Keratinocyte (primary cell): ENCODE measurements around the gene TRPC4AP.

Experiments used
- CTCF ChIP-seq, 3 experiments: IDR thresholded peaks in 1 of 3; conservative IDR thresholded peaks in 1 of 3; optimal IDR thresholded peaks in 1 of 3; 2 replicates in 2 of 3; 3 replicates in 1 of 3; pipeline versions ENCODE3 to v1.5.1; 2011; ENCODE audit warnings: low read length in 3 of 3, mild to moderate bottlenecking in 3 of 3, moderate library complexity in 2 of 3, control low read depth in 1 of 3, inconsistent platforms in 1 of 3; ENCODE audit not compliant: insufficient read depth in 2 of 3; ENCODE audit errors: extremely low read depth in 1 of 3
- EZH2 ChIP-seq: IDR thresholded peaks from one replicate; pipeline ENCODE4 v1.6.1; 2012; ENCODE audit warnings: inconsistent platforms, mild to moderate bottlenecking, low read length, moderate library complexity

- TF ChIP-seq CTCF (optimal IDR thresholded peaks at IDR 0.05 in 1 of 3, IDR thresholded peaks at IDR 0.05 in 1 of 3, conservative IDR thresholded peaks at IDR 0.05 in 1 of 3; ENCODE audit: extremely low read depth in 1 of 3, insufficient read depth in 2 of 3, low read length in 3 of 3) (no peak), EZH2 (no peak)
Measured at GRCh38 chr20:34983995-34984735, 108.4 kb downstream of the TRPC4AP start.
